ENCODE measurements around the gene GAN. TPM values are rescaled to one million over a fixed set of nuclear protein-coding genes. Genes with fewer than 3 reads are reported as not detected.

The GAN gene
- total RNA-seq, 1 experiment from 2014 or later: 25.4 TPM

- no peak for TF ChIP-seq ATF2 (CRISPR knock-in tag; IDR thresholded peaks at IDR 0.05; ENCODE audit: borderline replicate concordance, low read depth)
- TF ChIP-seq ATF1 (CRISPR knock-in tag; IDR thresholded peaks at IDR 0.05): no peak
- TF ChIP-seq ZNF512 (CRISPR knock-in tag; IDR thresholded peaks at IDR 0.05; ENCODE audit: borderline replicate concordance): no peak
Measured at GRCh38 chr16:81273223-81273950, 41.4 kb upstream of the GAN start (continued).

GRCh38 chr16:81275064-81275532 lies 39.7 kb upstream of the GAN start:
- H3K36me3 Mint-ChIP-seq: no peaks in the 10 kb centered on the region
- no peak overlapping the region for H3K27ac Mint-ChIP-seq
- CTCF ChIA-PET: interaction anchor here (2.1 kb wide), 1 partner anchor 11 kb away, joined by 7 read pairs; no protein-coding TSS in a partner anchor
- H3K27me3 Mint-ChIP-seq (ENCODE audit: low read depth): no peaks in the 10 kb centered on the region; the same call in 1 of the 2 replicates
- H3K4me3 Mint-ChIP-seq: no peak overlapping the region
- no peaks in the 10 kb centered on the region for H3K9me3 Mint-ChIP-seq
- H3K4me1 Mint-ChIP-seq: no peaks in the 10 kb centered on the region
- DNase-seq (ENCODE audit: low spot score) (no peak), ATAC-seq (no peak)
- POLR2A ChIA-PET: no interaction called here
- no peak for TF ChIP-seq PRDM15 (CRISPR knock-in tag; IDR thresholded peaks at IDR 0.05)
- no peak for TF ChIP-seq KAT7 (CRISPR knock-in tag; IDR thresholded peaks at IDR 0.05; ENCODE audit: borderline replicate concordance)
- no peak for TF ChIP-seq STAT6 (CRISPR knock-in tag; conservative IDR thresholded peaks at IDR 0.05; ENCODE audit: low read depth)
- no peak for TF ChIP-seq IRF1 (CRISPR knock-in tag; IDR thresholded peaks at IDR 0.05)
- TF ChIP-seq TEAD4 (CRISPR knock-in tag; IDR thresholded peaks at IDR 0.05): no peak
- no peak for TF ChIP-seq MAX (CRISPR knock-in tag; IDR thresholded peaks at IDR 0.05)
- TF ChIP-seq E2F4 (CRISPR knock-in tag; IDR thresholded peaks at IDR 0.05; ENCODE audit: borderline replicate concordance, low read depth): no peak
- TF ChIP-seq HMGXB4 (CRISPR knock-in tag; IDR thresholded peaks at IDR 0.05): no peak
- TF ChIP-seq NR1H2 (CRISPR knock-in tag; IDR thresholded peaks at IDR 0.05): no peak
- no peak for TF ChIP-seq FOXK1 (CRISPR knock-in tag; IDR thresholded peaks at IDR 0.05)
- TF ChIP-seq GABPB1 (CRISPR knock-in tag; IDR thresholded peaks at IDR 0.05): no peak
- no peak for TF ChIP-seq ETV6 (CRISPR knock-in tag; IDR thresholded peaks at IDR 0.05)
- no peak for TF ChIP-seq GTF2I (CRISPR knock-in tag; conservative IDR thresholded peaks at IDR 0.05)
